Fibroblast of the aortic adventitia (primary cell): Measurements from ENCODE around the gene PLB1. TPM values are rescaled to one million over a fixed set of nuclear protein-coding genes. Genes with fewer than 3 reads are reported as not detected.
"Not testable (repeated sequence)": the region's sequence is repeated elsewhere in the genome, so short reads cannot be mapped to it uniquely, and the experiment has no call there.

Source experiments
- DNase-seq: peaks from one replicate; pipeline ENCODE4 v3.0.0-alpha.2; 2010; ENCODE audit warnings: low read depth
- H3K4me3 ChIP-seq: 2 replicates; pipeline ENCODE4 v1.5.1; 2011; ENCODE audit warnings: low read depth, mild to moderate bottlenecking, control low read depth, low read length, moderate library complexity
- CTCF ChIP-seq: IDR thresholded peaks from 2 replicates; pipeline ENCODE4 v1.5.1; 2011; ENCODE audit warnings: mild to moderate bottlenecking, low read length, control low read depth, inconsistent platforms; ENCODE audit not compliant: insufficient read depth
- total RNA-seq: library from RNA; depleted of rRNA; stranded (reverse); fragments of >200 nt; gene quantifications from 2 replicates; pipeline ENCODE4 v1.2.3, GENCODE V29; 2012; ENCODE audit warnings: low replicate concordance

The PLB1 gene
- total RNA-seq, 1 donor = 2.7 TPM

- no peak for DNase-seq
- no peak overlapping the region for H3K4me3 ChIP-seq
- no peak for TF ChIP-seq CTCF
These were observed 30.5 kb upstream of the PLB1 start for GRCh38 chr2:28465148-28465885.

DNA sequence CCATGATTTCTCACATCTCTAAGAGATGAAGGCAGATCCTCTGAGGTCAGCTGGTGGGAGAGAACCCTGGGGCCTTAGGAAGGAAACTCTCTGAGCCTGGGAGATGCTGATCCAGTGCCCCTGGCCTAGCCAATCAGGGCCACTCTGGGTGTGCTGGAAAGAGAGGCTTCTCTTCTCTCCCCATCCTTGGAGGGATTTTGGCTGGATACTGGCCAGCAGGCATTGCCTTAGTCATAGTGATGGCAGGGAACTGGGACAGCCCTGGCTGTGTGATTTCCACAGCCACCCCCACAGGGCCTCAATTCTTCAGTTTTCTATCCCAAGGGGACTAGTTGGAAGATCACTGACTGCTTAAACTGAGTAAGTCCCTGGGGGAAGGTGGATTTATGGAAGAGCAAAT is 26.6 kb upstream of the PLB1 start:
- DNase-seq = peak; percentile 66
- no peak for TF ChIP-seq CTCF
- H3K4me3 ChIP-seq = no peak overlapping the region

DNA sequence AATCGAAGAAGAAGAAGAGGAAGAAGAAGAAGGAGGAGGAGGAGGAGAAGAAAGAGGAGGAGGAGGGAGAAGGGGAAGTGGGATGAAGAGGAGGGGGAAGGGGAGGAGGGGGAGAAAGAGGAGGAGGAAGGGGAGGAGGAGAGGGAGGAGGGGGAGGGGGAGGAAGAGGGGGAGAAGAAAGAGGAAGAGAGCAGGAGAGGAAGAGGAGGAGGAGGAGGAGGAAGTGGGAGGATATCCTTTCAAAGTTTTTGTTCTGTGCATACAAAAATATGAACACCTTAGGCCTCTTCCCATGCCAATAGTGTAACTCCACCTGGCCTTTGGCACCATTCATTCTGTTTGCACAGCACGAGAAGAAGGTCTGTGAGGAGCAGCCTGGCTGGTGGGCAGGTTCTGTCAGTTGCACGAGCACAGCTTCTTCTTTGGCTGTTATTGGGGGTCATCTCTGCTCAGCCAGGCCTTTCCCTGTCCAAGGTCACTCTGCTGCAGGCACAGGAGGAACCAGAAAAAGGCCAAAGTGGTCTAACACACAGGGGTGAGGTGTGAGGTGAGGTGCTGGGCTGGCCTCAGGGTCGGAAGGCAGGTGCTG is 25.8 kb upstream of the PLB1 start:
- TF ChIP-seq CTCF = no peak
- no peak overlapping the region for H3K4me3 ChIP-seq
- DNase-seq = no peak

DNA sequence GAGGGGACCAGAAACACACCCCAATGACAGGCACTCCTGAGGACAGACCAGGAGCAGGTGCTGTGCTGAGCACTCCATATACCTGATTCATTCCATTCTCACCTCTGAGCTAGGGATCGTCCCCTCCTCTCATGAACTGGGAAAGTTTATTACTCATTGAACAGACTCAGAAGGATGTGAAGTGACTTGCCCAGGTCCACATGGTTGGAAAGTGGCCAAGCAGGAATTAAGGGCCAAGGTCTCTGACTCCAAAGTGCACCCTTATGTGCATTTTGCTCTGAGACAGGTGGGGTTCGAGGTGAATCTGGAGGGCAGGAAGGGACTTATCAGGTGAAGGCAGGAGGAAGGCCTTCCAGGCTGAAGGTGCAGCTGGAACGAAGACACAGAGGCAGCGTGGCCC is 25.1 kb upstream of the PLB1 start:
- DNase-seq = no peak
- TF ChIP-seq CTCF = no peak
- H3K4me3 ChIP-seq = no peak overlapping the region

- no peak for TF ChIP-seq CTCF
These were observed 24.6 kb upstream of the PLB1 start for GRCh38 chr2:28471214-28471613.

DNA sequence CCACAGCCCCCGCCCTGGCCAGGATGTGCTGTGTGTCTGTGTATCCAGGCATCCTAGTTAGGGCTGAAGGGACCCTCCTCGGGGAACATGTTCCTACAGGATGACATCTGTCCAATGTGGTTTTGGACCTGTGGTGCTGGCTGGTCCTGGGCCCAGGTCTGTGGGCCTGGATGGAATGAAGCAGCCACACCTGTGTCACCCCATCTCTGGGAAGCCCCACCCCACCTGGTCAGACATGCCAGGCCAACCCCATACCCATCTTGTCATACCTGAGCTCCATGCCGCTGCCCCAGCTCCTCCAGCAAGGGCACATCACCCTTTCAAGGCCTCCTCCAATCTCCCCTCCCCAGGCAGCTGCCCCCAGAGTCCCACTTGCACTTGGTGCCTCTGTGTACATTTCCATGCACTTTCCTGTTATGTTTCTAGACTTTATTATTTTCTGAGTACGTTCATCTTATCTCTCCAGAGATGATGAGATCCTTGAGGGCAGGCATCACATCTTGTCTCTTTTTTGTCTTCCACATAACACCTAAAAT is 24.1 kb upstream of the PLB1 start:
- no peak for DNase-seq
- no peak for TF ChIP-seq CTCF

More at GRCh38 chr2:28471214-28471613, 24.6 kb upstream of the PLB1 start:
- no peak overlapping the region for H3K4me3 ChIP-seq
- DNase-seq = no peak

DNA sequence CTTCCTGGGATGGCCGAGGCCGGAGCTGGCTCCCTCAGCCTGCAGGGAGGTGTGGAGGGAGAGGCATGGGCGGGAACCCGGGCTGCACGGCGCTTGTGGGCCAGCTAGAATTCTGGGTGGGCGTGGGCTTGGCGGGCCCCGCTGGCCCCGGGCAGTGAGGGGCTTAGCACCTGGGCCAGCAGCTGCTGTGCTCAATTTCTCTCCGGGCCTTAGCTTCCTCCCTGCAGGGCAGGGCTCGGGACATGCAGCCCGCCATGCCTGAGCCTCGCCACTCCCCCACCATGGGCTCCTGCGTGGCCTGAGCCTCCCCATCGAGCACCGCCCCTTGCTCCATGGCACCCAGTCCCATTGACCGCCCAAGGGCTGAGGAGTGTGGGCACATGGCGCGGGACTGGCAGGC is 23.2 kb upstream of the PLB1 start:
- not testable (repeated sequence) for H3K4me3 ChIP-seq, DNase-seq

More for the DNA sequence above, 24.1 kb upstream of the PLB1 start:
- H3K4me3 ChIP-seq = no peak overlapping the region
